Esophagus squamous epithelium (tissue), 4 donors: ENCODE results near the gene NBPF11.
"Not testable (repeated sequence)": the region's sequence is repeated elsewhere in the genome, so short reads cannot be mapped to it uniquely, and the experiment has no call there.

Experiments used
- CTCF ChIP-seq, 6 experiments: fragments of 450-650 bp in 4 of 6; fragments of 200-600 bp in 2 of 6; sonication (generic) in 2 of 6; IDR thresholded peaks; one replicate each; pipeline ENCODE4 v1.5.1; 2016 to 2019; ENCODE audit warnings: antibody characterized with exemption in 6 of 6, mild to moderate bottlenecking in 4 of 6, moderate library complexity in 4 of 6
- POLR2A ChIP-seq, 4 donors: fragments of 450-650 bp; IDR thresholded peaks; one replicate each; pipeline ENCODE4 v1.6.1; 2017; ENCODE audit warnings: antibody characterized with exemption in 4 of 4, mild to moderate bottlenecking in 4 of 4, moderate library complexity in 3 of 4

GRCh38 chr1:148150945-148151344 is 1.1 kb downstream of the NBPF11 start:
- not testable (repeated sequence) for TF ChIP-seq CTCF, POLR2A (IDR thresholded peaks at IDR 0.05)
